SU-DHL-6 (cell line): Measurements from ENCODE around the gene MFSD1.

Experiments
- H2AFZ ChIP-seq: fragments of 200-600 bp; sonication (generic); 2 replicates; pipeline ENCODE4 v1.6.1; 2014; ENCODE audit warnings: low read depth, mild to moderate bottlenecking, moderate library complexity, mixed read lengths, antibody characterized with exemption, low read length; ENCODE audit not compliant: severe bottlenecking
- H3F3A ChIP-seq: fragments of 200-600 bp; shearing (Covaris generic); 2 replicates; pipeline ENCODE4 v1.6.0; 2016; ENCODE audit warnings: antibody characterized with exemption, mild to moderate bottlenecking; ENCODE audit not compliant: insufficient read depth
- H3K27ac ChIP-seq: fragments of 200-600 bp; sonication (generic); 2 replicates; pipeline ENCODE4 v1.5.1; 2016; ENCODE audit warnings: low read depth, mild to moderate bottlenecking, low read length, moderate library complexity, mixed read lengths
- H3K27me3 ChIP-seq: fragments of 200-600 bp; sonication (generic), shearing (Covaris generic); 2 replicates; pipeline ENCODE4 v1.6.0; 2014; ENCODE audit warnings: mild to moderate bottlenecking, low read length
- H3K36me3 ChIP-seq: fragments of 200-600 bp; sonication (generic); 2 replicates; pipeline ENCODE4 v1.6.1; 2014; ENCODE audit warnings: mild to moderate bottlenecking, low read length, mixed read lengths
- H3K4me2 ChIP-seq: fragments of 300-600, 200-600 bp; shearing (Covaris generic), sonication (generic); 2 replicates; pipeline ENCODE4 v1.6.0; 2014; ENCODE audit warnings: low read length, low read depth, mild to moderate bottlenecking; ENCODE audit not compliant: poor library complexity, severe bottlenecking
- H3K4me3 ChIP-seq: fragments of 200-600 bp; sonication (generic); 2 replicates; pipeline ENCODE4 v1.5.1; 2014; ENCODE audit warnings: antibody characterized with exemption, low read length, mild to moderate bottlenecking, mixed read lengths; ENCODE audit not compliant: insufficient read depth, poor library complexity, severe bottlenecking
- H3K79me2 ChIP-seq: fragments of 200-600 bp; sonication (generic); 2 replicates; pipeline ENCODE4 v1.6.1; 2014; ENCODE audit warnings: mild to moderate bottlenecking, low read length, moderate library complexity; ENCODE audit not compliant: insufficient read depth
- H3K9ac ChIP-seq: fragments of 200-600 bp; sonication (generic); 2 replicates; pipeline ENCODE4 v1.7.0; 2014; ENCODE audit warnings: mild to moderate bottlenecking, low read length
- H3K9me2 ChIP-seq: fragments of 200-600 bp; sonication (generic); replicated peaks from 2 replicates; pipeline ENCODE4 v1.6.1; 2014; ENCODE audit warnings: low read length; ENCODE audit not compliant: insufficient read depth
- H3K9me3 ChIP-seq: fragments of 200-600 bp; sonication (generic); 2 replicates; pipeline ENCODE4 v1.6.1; 2014; ENCODE audit warnings: low read length, mixed read lengths; ENCODE audit not compliant: insufficient read depth
- H4K20me1 ChIP-seq: fragments of 200-600 bp; sonication (generic); 2 replicates; pipeline ENCODE4 v1.6.1; 2014; ENCODE audit warnings: low read depth, mild to moderate bottlenecking, antibody characterized with exemption, low read length, moderate library complexity, mixed read lengths
- CTCF ChIP-seq: fragments of 200-600 bp; sonication (generic); IDR thresholded peaks from one replicate; pipeline ENCODE4 v1.5.1; 2017; ENCODE audit warnings: antibody characterized with exemption, mild to moderate bottlenecking, low read length, moderate library complexity; ENCODE audit not compliant: insufficient read depth, poor library complexity, severe bottlenecking
- EZH2phosphoT487 ChIP-seq: fragments of 200-600 bp; sonication (generic), shearing (Covaris generic); conservative IDR thresholded peaks from 2 replicates; pipeline ENCODE4 v1.6.1; 2018; ENCODE audit warnings: mild to moderate bottlenecking, antibody characterized with exemption, low read length, moderate library complexity, mixed read lengths

MFSD1 gene

GRCh38 chr3:158849757-158850156 is 47.9 kb downstream of the MFSD1 start:
- H2AFZ ChIP-seq: no peak overlapping the region
- H3K9me3 ChIP-seq: no peaks in the 10 kb centered on the region
- H3K4me3 ChIP-seq: no peak overlapping the region
- H3K27ac ChIP-seq: no peak overlapping the region
- H3K27me3 ChIP-seq: no peaks in the 10 kb centered on the region
- TF ChIP-seq CTCF (no peak), EZH2phosphoT487 (no peak)
- H3K9ac ChIP-seq: no peak overlapping the region
- H3F3A ChIP-seq: no peaks in the 10 kb centered on the region
- no peaks in the 10 kb centered on the region for H4K20me1 ChIP-seq
- no peaks in the 10 kb centered on the region for H3K79me2 ChIP-seq
- no peaks in the 10 kb centered on the region for H3K36me3 ChIP-seq
- no peaks in the 10 kb centered on the region for H3K9me2 ChIP-seq
- H3K4me2 ChIP-seq: no peak overlapping the region

- Histone ChIP-seq H3K27me3 (no peaks in the 10 kb centered on the region), H3K4me2 (no peak overlapping the region), H4K20me1 (no peaks in the 10 kb centered on the region), H3K79me2 (no peaks in the 10 kb centered on the region), H2AFZ (no peak overlapping the region), H3K9me2 (no peaks in the 10 kb centered on the region), H3K9me3 (no peaks in the 10 kb centered on the region), H3K27ac (no peak overlapping the region), H3F3A (no peaks in the 10 kb centered on the region), H3K4me3 (no peak overlapping the region), H3K9ac (no peak overlapping the region), H3K36me3 (no peaks in the 10 kb centered on the region)
- TF ChIP-seq CTCF: no peak
- TF ChIP-seq EZH2phosphoT487: no peak
Observed at GRCh38 chr3:158859362-158859761, 57.5 kb downstream of the MFSD1 start.

GRCh38 chr3:158863247-158863646 is 61.4 kb downstream of the MFSD1 start:
- no peak overlapping the region for H3K4me2 ChIP-seq
- H3K9me3 ChIP-seq: no peaks in the 10 kb centered on the region
- TF ChIP-seq EZH2phosphoT487 (no peak), CTCF (no peak)
- no peaks in the 10 kb centered on the region for H3F3A ChIP-seq
- no peaks in the 10 kb centered on the region for H3K36me3 ChIP-seq
- H3K4me3 ChIP-seq: no peak overlapping the region
- H3K79me2 ChIP-seq: no peaks in the 10 kb centered on the region
- H4K20me1 ChIP-seq: no peaks in the 10 kb centered on the region
- H3K27ac ChIP-seq: no peak overlapping the region
- no peaks in the 10 kb centered on the region for H3K9me2 ChIP-seq
- H3K9ac ChIP-seq: no peak overlapping the region
- no peaks in the 10 kb centered on the region for H3K27me3 ChIP-seq
- H2AFZ ChIP-seq: no peak overlapping the region
